ENCODE data around the gene TNFRSF9. TPM values are rescaled to one million over a fixed set of nuclear protein-coding genes. Genes with fewer than 3 reads are reported as not detected.

TNFRSF9 gene
- total RNA-seq, 1 donor from 2014 or later = 2.0 TPM

- DNase-seq (ENCODE audit: low spot score in 2 of 2, unreplicated experiment in 2 of 2) = no peak
- TF ChIP-seq, protein P1, sequence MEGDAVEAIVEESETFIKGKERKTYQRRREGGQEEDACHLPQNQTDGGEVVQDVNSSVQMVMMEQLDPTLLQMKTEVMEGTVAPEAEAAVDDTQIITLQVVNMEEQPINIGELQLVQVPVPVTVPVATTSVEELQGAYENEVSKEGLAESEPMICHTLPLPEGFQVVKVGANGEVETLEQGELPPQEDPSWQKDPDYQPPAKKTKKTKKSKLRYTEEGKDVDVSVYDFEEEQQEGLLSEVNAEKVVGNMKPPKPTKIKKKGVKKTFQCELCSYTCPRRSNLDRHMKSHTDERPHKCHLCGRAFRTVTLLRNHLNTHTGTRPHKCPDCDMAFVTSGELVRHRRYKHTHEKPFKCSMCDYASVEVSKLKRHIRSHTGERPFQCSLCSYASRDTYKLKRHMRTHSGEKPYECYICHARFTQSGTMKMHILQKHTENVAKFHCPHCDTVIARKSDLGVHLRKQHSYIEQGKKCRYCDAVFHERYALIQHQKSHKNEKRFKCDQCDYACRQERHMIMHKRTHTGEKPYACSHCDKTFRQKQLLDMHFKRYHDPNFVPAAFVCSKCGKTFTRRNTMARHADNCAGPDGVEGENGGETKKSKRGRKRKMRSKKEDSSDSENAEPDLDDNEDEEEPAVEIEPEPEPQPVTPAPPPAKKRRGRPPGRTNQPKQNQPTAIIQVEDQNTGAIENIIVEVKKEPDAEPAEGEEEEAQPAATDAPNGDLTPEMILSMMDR (IDR thresholded peaks at IDR 0.05; ENCODE audit: unreplicated experiment) = no peak
- Mint-ChIP-seq H3K27ac (no peak overlapping the region), H3K9me3 (no peaks in the 10 kb centered on the region), H3K27me3 (ENCODE audit: low read depth) (no peaks in the 10 kb centered on the region), H3K36me3 (no peaks in the 10 kb centered on the region), H3K4me3 (no peak overlapping the region), H3K4me1 (no peaks in the 10 kb centered on the region)
Observed at GRCh38 chr1:7871136-7871535, 69.5 kb downstream of the TNFRSF9 start.

- Mint-ChIP-seq H3K4me1 (no peaks in the 10 kb centered on the region), H3K36me3 (no peaks in the 10 kb centered on the region), H3K9me3 (no peaks in the 10 kb centered on the region), H3K27ac (no peak overlapping the region), H3K27me3 (ENCODE audit: low read depth) (no peaks in the 10 kb centered on the region), H3K4me3 (no peak overlapping the region)
- no peak for DNase-seq (ENCODE audit: low spot score in 2 of 2, unreplicated experiment in 2 of 2)
- TF ChIP-seq, protein P1 (IDR thresholded peaks at IDR 0.05; ENCODE audit: unreplicated experiment) = no peak
Observed at GRCh38 chr1:7869136-7869920, 71.3 kb downstream of the TNFRSF9 start.

GRCh38 chr1:7868070-7868780 is 72.4 kb downstream of the TNFRSF9 start:
- H3K4me1 Mint-ChIP-seq = no peaks in the 10 kb centered on the region
- no peak overlapping the region for H3K4me3 Mint-ChIP-seq
- TF ChIP-seq, protein P1 (IDR thresholded peaks at IDR 0.05; ENCODE audit: unreplicated experiment) = no peak
- H3K36me3 Mint-ChIP-seq = no peaks in the 10 kb centered on the region
- no peak for DNase-seq (ENCODE audit: low spot score in 2 of 2, unreplicated experiment in 2 of 2)
- H3K27ac Mint-ChIP-seq = no peak overlapping the region
- no peaks in the 10 kb centered on the region for H3K27me3 Mint-ChIP-seq (ENCODE audit: low read depth)
- no peaks in the 10 kb centered on the region for H3K9me3 Mint-ChIP-seq

DNA sequence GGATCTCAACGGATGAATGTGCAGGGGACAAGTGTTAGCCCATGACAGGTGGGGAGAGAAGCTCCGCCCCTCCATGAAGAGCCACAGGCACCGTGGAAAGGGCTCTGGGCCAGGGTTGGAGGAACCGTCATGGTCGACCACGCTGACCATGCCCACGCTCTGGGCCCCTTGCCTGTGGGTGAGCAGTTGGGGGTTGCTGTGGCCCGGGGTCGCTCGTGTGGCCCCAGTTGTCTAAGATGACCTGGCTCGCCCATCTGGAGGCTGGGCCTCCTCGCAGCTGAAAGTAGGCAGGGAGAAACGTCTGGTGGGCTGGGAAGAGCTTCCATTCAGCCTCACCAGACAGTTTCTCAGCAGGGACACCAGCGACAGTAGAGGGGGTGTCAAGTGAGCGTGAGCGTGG is 74.7 kb downstream of the TNFRSF9 start:
- H3K4me3 Mint-ChIP-seq = no peak overlapping the region
- no peaks in the 10 kb centered on the region for H3K27me3 Mint-ChIP-seq (ENCODE audit: low read depth)

More for the DNA sequence above, 74.7 kb downstream of the TNFRSF9 start:
- H3K9me3 Mint-ChIP-seq = no peaks in the 10 kb centered on the region
- no peak for DNase-seq (ENCODE audit: low spot score in 2 of 2, unreplicated experiment in 2 of 2)
- no peak overlapping the region for H3K27ac Mint-ChIP-seq
- H3K4me1 Mint-ChIP-seq = no peaks in the 10 kb centered on the region
- TF ChIP-seq, protein P1 (IDR thresholded peaks at IDR 0.05; ENCODE audit: unreplicated experiment) = no peak
- no peaks in the 10 kb centered on the region for H3K36me3 Mint-ChIP-seq

Other genes with a start within 250 kb of the TNFRSF9 start
- 76.0 to 78.6 TPM (median 77.2 TPM) in 3 replicates for gene VAMP3, start 169.5 kb downstream of the TNFRSF9 start, total RNA-seq
- gene PER3, start 156.5 kb downstream of the TNFRSF9 start, total RNA-seq = 11.1 to 11.5 TPM (median 11.1 TPM) in 3 replicates
- gene UTS2, start 87.8 kb downstream of the TNFRSF9 start, total RNA-seq = not detected in 3 replicates
- 187 to 207 TPM (median 200 TPM) in 3 replicates for gene PARK7, start 20.9 kb upstream of the TNFRSF9 start, total RNA-seq
- 124 to 134 TPM (median 130 TPM) in 3 replicates for gene ERRFI1, start 85.5 kb upstream of the TNFRSF9 start, total RNA-seq

Measured in mesothelial cell of epicardium (in vitro differentiated cells).